Activated naive CD8-positive, alpha-beta T cell treated with anti-CD3 and anti-CD28 coated beads for 36 hours (primary cell): ENCODE results near the gene NAXE. TPM values are rescaled to one million over a fixed set of nuclear protein-coding genes. Genes with fewer than 3 reads are reported as not detected.
"Not testable (repeated sequence)": the region's sequence is repeated elsewhere in the genome, so short reads cannot be mapped to it uniquely, and the experiment has no call there.

Experiments used
- DNase-seq: peaks from one replicate; pipeline ENCODE4 v3.0.0; 2021
- H3K27ac Mint-ChIP-seq: one replicate; pipeline ENCODE4 v1.8.0; 2022; ENCODE audit warnings: mild to moderate bottlenecking, moderate library complexity, mixed read lengths
- H3K27me3 Mint-ChIP-seq: one replicate; pipeline ENCODE4 v1.8.0; 2022; ENCODE audit warnings: mild to moderate bottlenecking, mixed read lengths
- H3K36me3 Mint-ChIP-seq: one replicate; pipeline ENCODE4 v1.8.0; 2021; ENCODE audit warnings: mild to moderate bottlenecking, mixed read lengths
- H3K4me1 Mint-ChIP-seq: one replicate; pipeline ENCODE4 v1.8.0; 2021; ENCODE audit warnings: mixed read lengths
- H3K4me3 Mint-ChIP-seq: one replicate; pipeline ENCODE4 v1.8.0; 2022; ENCODE audit warnings: mild to moderate bottlenecking, moderate library complexity, mixed read lengths
- H3K9me3 Mint-ChIP-seq: one replicate; pipeline ENCODE4 v1.8.0; 2022; ENCODE audit warnings: mixed read lengths
- total RNA-seq, 2 experiments: library from RNA; stranded (reverse); gene quantifications; one replicate each; pipeline ENCODE4 v1.2.3, GENCODE V29; 2021

Gene NAXE
- 10 to 100 TPM; 65.9 to 68.2 TPM for total RNA-seq

GRCh38 chr1:156591432-156592157, at the start of gene NAXE:
TSS of gene NAXE (plus strand) at chr1:156591776. CDS start at chr1:156591805, 29 bp downstream.
- Mint-ChIP-seq H3K9me3 (no peaks in the 10 kb centered on the region), H3K36me3 (peaks cover 14% of the 10 kb centered on the region), H3K27ac (peak within 1 kb of the TSS; percentile 83), H3K4me3 (peak within 1 kb of the TSS; percentile 82), H3K27me3 (no peaks in the 10 kb centered on the region), H3K4me1 (peaks cover 22% of the 10 kb centered on the region)
- DNase-seq, result peak; percentile 81

GRCh38 chr1:156543066-156543465, 48.5 kb upstream of the NAXE start:
- no peaks in the 10 kb centered on the region for H3K9me3 Mint-ChIP-seq
- peaks cover 2% of the 10 kb centered on the region for H3K36me3 Mint-ChIP-seq
- H3K4me1 Mint-ChIP-seq, result no peaks in the 10 kb centered on the region
- H3K27me3 Mint-ChIP-seq, result no peaks in the 10 kb centered on the region
- H3K27ac Mint-ChIP-seq, result no peak overlapping the region
- H3K4me3 Mint-ChIP-seq, result no peak overlapping the region
- no peak for DNase-seq

- no peaks in the 10 kb centered on the region for H3K36me3 Mint-ChIP-seq
- no peak for DNase-seq
- no peak overlapping the region for H3K4me3 Mint-ChIP-seq
- no peaks in the 10 kb centered on the region for H3K9me3 Mint-ChIP-seq
- no peaks in the 10 kb centered on the region for H3K27me3 Mint-ChIP-seq
- H3K4me1 Mint-ChIP-seq, result no peaks in the 10 kb centered on the region
- no peak overlapping the region for H3K27ac Mint-ChIP-seq
Measured at GRCh38 chr1:156544592-156545102, 46.9 kb upstream of the NAXE start.

- no peak overlapping the region for H3K27ac Mint-ChIP-seq
- H3K36me3 Mint-ChIP-seq, result no peaks in the 10 kb centered on the region
- no peak for DNase-seq
- no peaks in the 10 kb centered on the region for H3K9me3 Mint-ChIP-seq
- H3K4me3 Mint-ChIP-seq, result no peak overlapping the region
- H3K4me1 Mint-ChIP-seq, result no peaks in the 10 kb centered on the region
- H3K27me3 Mint-ChIP-seq, result no peaks in the 10 kb centered on the region
Measured at GRCh38 chr1:156546267-156546666, 45.3 kb upstream of the NAXE start.

- Mint-ChIP-seq H3K27ac (no peak overlapping the region), H3K9me3 (no peaks in the 10 kb centered on the region), H3K4me1 (no peaks in the 10 kb centered on the region), H3K27me3 (no peaks in the 10 kb centered on the region), H3K4me3 (no peak overlapping the region), H3K36me3 (no peaks in the 10 kb centered on the region)
- no peak for DNase-seq
Measured at GRCh38 chr1:156547434-156547833, 44.1 kb upstream of the NAXE start.

GRCh38 chr1:156547982-156548381, 43.6 kb upstream of the NAXE start:
- H3K27me3 Mint-ChIP-seq, result no peaks in the 10 kb centered on the region
- DNase-seq, result no peak
- H3K27ac Mint-ChIP-seq, result no peak overlapping the region
- no peaks in the 10 kb centered on the region for H3K36me3 Mint-ChIP-seq
- no peaks in the 10 kb centered on the region for H3K9me3 Mint-ChIP-seq
- H3K4me3 Mint-ChIP-seq, result no peak overlapping the region
- H3K4me1 Mint-ChIP-seq, result no peaks in the 10 kb centered on the region

- no peak for DNase-seq
- no peak overlapping the region for H3K4me3 Mint-ChIP-seq
- H3K9me3 Mint-ChIP-seq, result no peaks in the 10 kb centered on the region
- H3K27ac Mint-ChIP-seq, result no peak overlapping the region
- no peaks in the 10 kb centered on the region for H3K27me3 Mint-ChIP-seq
- no peaks in the 10 kb centered on the region for H3K4me1 Mint-ChIP-seq
- no peaks in the 10 kb centered on the region for H3K36me3 Mint-ChIP-seq
Measured at GRCh38 chr1:156549390-156549789, 42.2 kb upstream of the NAXE start.

- Mint-ChIP-seq H3K27me3 (no peaks in the 10 kb centered on the region), H3K27ac (no peak overlapping the region), H3K4me3 (no peak overlapping the region), H3K4me1 (no peaks in the 10 kb centered on the region), H3K9me3 (no peaks in the 10 kb centered on the region), H3K36me3 (no peaks in the 10 kb centered on the region)
- no peak for DNase-seq
Measured at GRCh38 chr1:156549831-156550230, 41.7 kb upstream of the NAXE start.

- no peaks in the 10 kb centered on the region for H3K4me1 Mint-ChIP-seq
- no peak overlapping the region for H3K4me3 Mint-ChIP-seq
- peaks cover 2% of the 10 kb centered on the region for H3K36me3 Mint-ChIP-seq
Measured at GRCh38 chr1:156550346-156550745, 41.2 kb upstream of the NAXE start.

GRCh38 chr1:156551066-156551643, 40.4 kb upstream of the NAXE start:
- H3K9me3 Mint-ChIP-seq, result no peaks in the 10 kb centered on the region
- no peak overlapping the region for H3K4me3 Mint-ChIP-seq
- H3K27ac Mint-ChIP-seq, result no peak overlapping the region
- no peaks in the 10 kb centered on the region for H3K4me1 Mint-ChIP-seq
- H3K27me3 Mint-ChIP-seq, result no peaks in the 10 kb centered on the region
- no peak for DNase-seq
- H3K36me3 Mint-ChIP-seq, result peaks cover 2% of the 10 kb centered on the region

More at GRCh38 chr1:156550346-156550745, 41.2 kb upstream of the NAXE start:
- H3K27me3 Mint-ChIP-seq, result no peaks in the 10 kb centered on the region
- no peak overlapping the region for H3K27ac Mint-ChIP-seq
- no peaks in the 10 kb centered on the region for H3K9me3 Mint-ChIP-seq
- DNase-seq, result no peak

- H3K4me3 Mint-ChIP-seq, result no peak overlapping the region
- H3K4me1 Mint-ChIP-seq, result no peaks in the 10 kb centered on the region
- no peak for DNase-seq
- no peaks in the 10 kb centered on the region for H3K27me3 Mint-ChIP-seq
- no peak overlapping the region for H3K27ac Mint-ChIP-seq
- peaks cover 2% of the 10 kb centered on the region for H3K36me3 Mint-ChIP-seq
- no peaks in the 10 kb centered on the region for H3K9me3 Mint-ChIP-seq
Measured at GRCh38 chr1:156551869-156552268, 39.7 kb upstream of the NAXE start.

- H3K27ac Mint-ChIP-seq, result no peak overlapping the region
- no peaks in the 10 kb centered on the region for H3K27me3 Mint-ChIP-seq
- H3K9me3 Mint-ChIP-seq, result no peaks in the 10 kb centered on the region
- peaks cover 2% of the 10 kb centered on the region for H3K36me3 Mint-ChIP-seq
- no peak overlapping the region for H3K4me3 Mint-ChIP-seq
- DNase-seq, result no peak
- H3K4me1 Mint-ChIP-seq, result no peaks in the 10 kb centered on the region
Measured at GRCh38 chr1:156552518-156552917, 39.1 kb upstream of the NAXE start.

- not testable (repeated sequence) for H3K27me3 Mint-ChIP-seq, H3K4me1 Mint-ChIP-seq, H3K27ac Mint-ChIP-seq, H3K36me3 Mint-ChIP-seq, DNase-seq, H3K9me3 Mint-ChIP-seq, H3K4me3 Mint-ChIP-seq
Measured at GRCh38 chr1:156552937-156553336, 38.6 kb upstream of the NAXE start.

GRCh38 chr1:156553860-156554485, 37.6 kb upstream of the NAXE start:
- Mint-ChIP-seq H3K9me3 (no peaks in the 10 kb centered on the region), H3K4me3 (no peak overlapping the region), H3K27ac (no peak overlapping the region), H3K4me1 (no peaks in the 10 kb centered on the region), H3K36me3 (peaks cover 2% of the 10 kb centered on the region), H3K27me3 (no peaks in the 10 kb centered on the region)
- no peak for DNase-seq

- DNase-seq, result no peak
- Mint-ChIP-seq H3K27me3 (no peaks in the 10 kb centered on the region), H3K9me3 (no peaks in the 10 kb centered on the region), H3K36me3 (peaks cover 2% of the 10 kb centered on the region), H3K27ac (no peak overlapping the region), H3K4me3 (no peak overlapping the region), H3K4me1 (no peaks in the 10 kb centered on the region)
Measured at GRCh38 chr1:156554971-156555370, 36.6 kb upstream of the NAXE start.
